Measurements from ENCODE around the gene TMEM125.

The TMEM125 gene

GRCh38 chr1:43312663-43313515, 43.1 kb downstream of the TMEM125 start:
- DNase-seq = no peak

GRCh38 chr1:43313771-43314170, 44.0 kb downstream of the TMEM125 start:
- DNase-seq = no peak

GRCh38 chr1:43314233-43314632, 44.5 kb downstream of the TMEM125 start:
- DNase-seq = no peak

- no peak for DNase-seq
Observed at GRCh38 chr1:43315481-43315880, 45.7 kb downstream of the TMEM125 start.

GRCh38 chr1:43315963-43316737, 46.4 kb downstream of the TMEM125 start:
- no peak for DNase-seq

- no peak for DNase-seq
Observed at GRCh38 chr1:43316738-43317520, 47.1 kb downstream of the TMEM125 start.

GRCh38 chr1:43317817-43318471, 48.2 kb downstream of the TMEM125 start:
- DNase-seq = no peak

GRCh38 chr1:43318831-43319230, 49.0 kb downstream of the TMEM125 start:
- no peak for DNase-seq

GRCh38 chr1:43319288-43319687, 49.5 kb downstream of the TMEM125 start:
- DNase-seq = no peak

GRCh38 chr1:43319766-43320165, 50.0 kb downstream of the TMEM125 start:
- DNase-seq = no peak

- DNase-seq = no peak
Observed at GRCh38 chr1:43321331-43321891, 51.6 kb downstream of the TMEM125 start.

GRCh38 chr1:43322506-43322905, 52.7 kb downstream of the TMEM125 start:
- DNase-seq = no peak
